DOHH2 (cell line): ENCODE results near the gene PPP1R14C.

Source experiments
- EZH2phosphoT487 ChIP-seq: fragments of 200-600 bp; sonication (generic); IDR thresholded peaks from 2 replicates; pipeline ENCODE4 v1.6.1; 2017; ENCODE audit warnings: borderline replicate concordance, mild to moderate bottlenecking, antibody characterized with exemption, low read length, moderate library complexity, mixed read lengths
- TF ChIP-seq, protein P1 (sequence below): fragments of 200-600 bp; sonication (generic); IDR thresholded peaks from one replicate; pipeline ENCODE4 v1.5.1; 2014; ENCODE audit warnings: antibody characterized with exemption, mild to moderate bottlenecking, low read depth, low read length; ENCODE audit not compliant: poor library complexity, severe bottlenecking

DNA sequence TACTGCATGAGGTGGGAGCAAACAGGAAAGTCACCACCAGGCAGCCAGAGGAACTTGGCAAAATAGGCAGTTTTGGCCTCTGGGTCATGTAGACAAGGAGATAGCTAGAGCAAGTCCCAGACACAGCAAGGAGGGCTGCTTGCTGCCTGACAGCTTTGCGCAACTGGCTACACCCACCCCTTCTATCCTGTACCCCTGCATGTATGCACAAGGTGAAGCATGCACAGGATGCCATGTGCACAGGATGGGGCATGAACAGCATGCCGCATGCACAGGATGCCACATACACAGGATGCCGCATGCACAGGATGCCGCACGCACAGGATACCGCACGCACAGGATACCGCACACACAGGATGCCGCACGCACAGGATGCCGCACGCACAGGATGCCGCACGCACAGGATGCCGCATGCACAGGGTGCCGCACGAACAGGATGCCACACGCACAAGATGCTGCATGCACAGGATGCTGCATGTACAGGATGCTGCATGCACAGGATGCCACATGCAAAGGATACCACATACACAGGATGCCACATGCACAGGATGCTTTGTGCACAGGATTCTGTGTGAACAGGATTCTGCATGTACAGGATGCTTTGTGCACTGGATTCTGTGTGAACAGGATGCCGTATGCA lies 121.0 kb downstream of the PPP1R14C start:
- TF ChIP-seq, protein P1, sequence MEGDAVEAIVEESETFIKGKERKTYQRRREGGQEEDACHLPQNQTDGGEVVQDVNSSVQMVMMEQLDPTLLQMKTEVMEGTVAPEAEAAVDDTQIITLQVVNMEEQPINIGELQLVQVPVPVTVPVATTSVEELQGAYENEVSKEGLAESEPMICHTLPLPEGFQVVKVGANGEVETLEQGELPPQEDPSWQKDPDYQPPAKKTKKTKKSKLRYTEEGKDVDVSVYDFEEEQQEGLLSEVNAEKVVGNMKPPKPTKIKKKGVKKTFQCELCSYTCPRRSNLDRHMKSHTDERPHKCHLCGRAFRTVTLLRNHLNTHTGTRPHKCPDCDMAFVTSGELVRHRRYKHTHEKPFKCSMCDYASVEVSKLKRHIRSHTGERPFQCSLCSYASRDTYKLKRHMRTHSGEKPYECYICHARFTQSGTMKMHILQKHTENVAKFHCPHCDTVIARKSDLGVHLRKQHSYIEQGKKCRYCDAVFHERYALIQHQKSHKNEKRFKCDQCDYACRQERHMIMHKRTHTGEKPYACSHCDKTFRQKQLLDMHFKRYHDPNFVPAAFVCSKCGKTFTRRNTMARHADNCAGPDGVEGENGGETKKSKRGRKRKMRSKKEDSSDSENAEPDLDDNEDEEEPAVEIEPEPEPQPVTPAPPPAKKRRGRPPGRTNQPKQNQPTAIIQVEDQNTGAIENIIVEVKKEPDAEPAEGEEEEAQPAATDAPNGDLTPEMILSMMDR = no peak
- no peak for TF ChIP-seq EZH2phosphoT487
